HUES48 (cell line): Measurements from ENCODE around the gene DDTL.

Experiments
- H3K27ac ChIP-seq: one replicate; pipeline ENCODE4 v1.7.0; 2013; ENCODE audit warnings: low read depth, low read length, inconsistent platforms
- H3K27me3 ChIP-seq: 2 replicates; pipeline ENCODE4 v1.6.1; 2013; ENCODE audit warnings: mild to moderate bottlenecking, low read length; ENCODE audit not compliant: control insufficient read depth, insufficient read depth
- H3K36me3 ChIP-seq: 2 replicates; pipeline ENCODE4 v1.6.1; 2013; ENCODE audit warnings: low read length; ENCODE audit not compliant: control insufficient read depth, insufficient read depth
- H3K4me1 ChIP-seq: 2 replicates; pipeline ENCODE4 v1.6.1; 2013; ENCODE audit warnings: mild to moderate bottlenecking, low read length; ENCODE audit not compliant: control insufficient read depth, insufficient read depth
- H3K4me3 ChIP-seq: 2 replicates; pipeline ENCODE4 v1.5.1; 2013; ENCODE audit warnings: mild to moderate bottlenecking, low read depth, low read length
- H3K9ac ChIP-seq: 2 replicates; pipeline ENCODE4 v1.6.1; 2013; ENCODE audit warnings: mild to moderate bottlenecking, low read depth, low read length, moderate library complexity
- H3K9me3 ChIP-seq: 2 replicates; pipeline ENCODE4 v1.6.1; 2013; ENCODE audit warnings: low read length; ENCODE audit not compliant: control insufficient read depth, insufficient read depth

DDTL gene

GRCh38 chr22:24007253-24008021 lies 40.7 kb downstream of the DDTL start:
- no peaks in the 10 kb centered on the region for H3K4me1 ChIP-seq
- H3K4me3 ChIP-seq = no peak overlapping the region
- H3K27me3 ChIP-seq = no peaks in the 10 kb centered on the region
- H3K9me3 ChIP-seq = no peaks in the 10 kb centered on the region
- no peak overlapping the region for H3K27ac ChIP-seq
- H3K9ac ChIP-seq = no peak overlapping the region
- H3K36me3 ChIP-seq = no peaks in the 10 kb centered on the region

DNA sequence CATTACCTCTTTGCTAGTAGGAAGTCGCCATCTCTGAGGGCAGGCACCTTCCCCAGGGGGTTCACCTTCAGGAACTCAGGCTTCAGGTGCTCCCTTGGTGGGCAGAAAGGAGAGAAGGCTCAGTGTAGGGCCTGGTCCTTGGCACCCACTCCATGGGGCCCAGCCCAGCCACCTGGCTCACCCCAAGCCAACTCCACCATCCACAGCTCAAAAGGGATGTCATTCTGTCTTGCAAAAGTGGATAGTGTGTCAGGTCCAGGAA lies 41.3 kb downstream of the DDTL start:
- no peaks in the 10 kb centered on the region for H3K36me3 ChIP-seq
- H3K4me3 ChIP-seq = no peak overlapping the region
- H3K4me1 ChIP-seq = no peaks in the 10 kb centered on the region
- no peak overlapping the region for H3K9ac ChIP-seq
- no peak overlapping the region for H3K27ac ChIP-seq
- H3K9me3 ChIP-seq = no peaks in the 10 kb centered on the region
- H3K27me3 ChIP-seq = no peaks in the 10 kb centered on the region

- H3K36me3 ChIP-seq = no peaks in the 10 kb centered on the region
- no peaks in the 10 kb centered on the region for H3K9me3 ChIP-seq
- H3K27me3 ChIP-seq = no peaks in the 10 kb centered on the region
- H3K4me1 ChIP-seq = no peaks in the 10 kb centered on the region
- H3K27ac ChIP-seq = no peak overlapping the region
- no peak overlapping the region for H3K4me3 ChIP-seq
- no peak overlapping the region for H3K9ac ChIP-seq
These were observed 41.9 kb downstream of the DDTL start for GRCh38 chr22:24008381-24009226.

DNA sequence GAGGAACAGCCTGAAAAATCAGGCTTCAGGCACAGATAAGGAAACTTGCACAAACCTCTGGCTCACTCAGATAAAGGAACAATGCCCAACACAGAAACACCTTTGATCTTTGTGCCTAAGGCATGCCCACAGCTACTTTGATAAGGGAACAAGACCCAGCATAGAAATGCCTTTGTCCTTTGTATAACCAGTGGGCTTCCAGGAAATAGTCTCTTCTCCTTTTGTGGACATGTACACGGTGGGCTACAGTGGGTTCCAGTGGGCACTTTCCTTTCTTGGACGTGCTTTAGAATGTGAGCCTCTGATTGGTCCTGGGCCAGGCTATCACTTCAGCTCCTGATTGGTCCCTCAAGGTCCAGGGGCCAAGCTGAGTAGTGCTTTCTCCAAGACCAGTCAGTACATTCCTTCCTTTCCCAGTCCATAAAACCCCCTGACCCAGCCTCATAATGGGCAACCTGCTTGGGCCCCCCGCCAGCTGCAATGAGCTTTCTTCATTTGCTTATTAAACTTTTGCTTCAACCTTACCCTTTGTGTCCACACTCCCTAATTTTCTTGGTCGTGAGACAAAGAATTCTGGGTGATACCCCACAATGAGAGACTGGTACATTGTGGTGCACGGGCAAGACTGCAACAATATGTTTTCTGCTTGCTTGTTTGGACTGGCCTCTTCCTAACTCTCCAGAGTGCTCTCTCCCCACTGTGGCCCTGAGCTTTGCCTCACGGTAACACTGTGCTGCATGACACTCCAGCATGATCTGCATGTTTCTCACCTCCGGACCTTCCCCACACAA lies 42.7 kb downstream of the DDTL start:
- H3K27ac ChIP-seq = no peak overlapping the region
- no peak overlapping the region for H3K9ac ChIP-seq
- H3K4me1 ChIP-seq = no peaks in the 10 kb centered on the region
- H3K27me3 ChIP-seq = no peaks in the 10 kb centered on the region
- H3K9me3 ChIP-seq = no peaks in the 10 kb centered on the region
- no peaks in the 10 kb centered on the region for H3K36me3 ChIP-seq
- H3K4me3 ChIP-seq = no peak overlapping the region

- Histone ChIP-seq H3K4me3 (no peak overlapping the region), H3K27ac (no peak overlapping the region), H3K36me3 (no peaks in the 10 kb centered on the region), H3K27me3 (no peaks in the 10 kb centered on the region), H3K9ac (no peak overlapping the region), H3K4me1 (no peaks in the 10 kb centered on the region), H3K9me3 (no peaks in the 10 kb centered on the region)
These were observed 43.3 kb downstream of the DDTL start for GRCh38 chr22:24010018-24010391.

DNA sequence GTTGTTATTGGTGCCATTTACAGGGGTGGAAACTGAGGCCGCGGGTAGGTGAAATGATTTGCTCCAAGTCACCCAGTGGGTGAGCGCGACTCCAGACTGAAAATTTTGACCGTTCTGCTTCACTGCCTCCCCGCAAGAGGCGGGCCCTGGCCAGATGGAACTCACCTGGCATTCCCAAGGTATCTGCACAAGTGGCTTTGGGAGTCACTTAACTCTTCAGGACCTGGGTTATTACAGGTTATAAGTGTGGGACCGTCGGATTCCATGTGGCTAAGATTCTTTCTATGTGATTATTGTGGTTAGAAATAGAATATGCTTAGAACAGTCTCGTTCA lies 45.0 kb downstream of the DDTL start:
- Histone ChIP-seq H3K36me3 (no peaks in the 10 kb centered on the region), H3K4me1 (no peaks in the 10 kb centered on the region), H3K27me3 (no peaks in the 10 kb centered on the region), H3K9ac (peak overlapping the region; percentile 52), H3K9me3 (no peaks in the 10 kb centered on the region), H3K27ac (peak overlapping the region; percentile 82), H3K4me3 (peak overlapping the region; percentile 83)

- Histone ChIP-seq H3K27me3 (no peaks in the 10 kb centered on the region), H3K9ac (no peak overlapping the region), H3K4me1 (no peaks in the 10 kb centered on the region), H3K4me3 (no peak overlapping the region), H3K9me3 (no peaks in the 10 kb centered on the region), H3K36me3 (0 out of 2 replicates have a peak, but pooled peaks cover 5% of the 10 kb centered on the region), H3K27ac (no peak overlapping the region)
These were observed 49.5 kb downstream of the DDTL start for GRCh38 chr22:24016156-24016555.

GRCh38 chr22:24021304-24021703 lies 54.6 kb downstream of the DDTL start:
- Histone ChIP-seq H3K9me3 (no peaks in the 10 kb centered on the region), H3K27ac (no peak overlapping the region), H3K27me3 (no peaks in the 10 kb centered on the region), H3K36me3 (peaks cover 5% of the 10 kb centered on the region; the same call in 1 of the 2 replicates), H3K9ac (no peak overlapping the region), H3K4me3 (no peak overlapping the region), H3K4me1 (peaks cover 5% of the 10 kb centered on the region)
